Stimulated activated CD4-positive, alpha-beta T cell treated with anti-CD3 and anti-CD28 coated beads, Interleukin-12 subunit alpha, Interleukin-12 subunit beta, amount 100 ng/mL, for 48 hours (primary cell): Measurements from ENCODE around the gene KIF7.

Source experiments
- DNase-seq, 3 donors: peaks; one replicate each; pipeline ENCODE4 v3.0.0-alpha.2; 2020; ENCODE audit warnings: low read depth in 2 of 3, low spot score in 1 of 3

Gene KIF7

GRCh38 chr15:89648106-89649012 lies 6.9 kb downstream of the KIF7 start:
- no peak for DNase-seq

GRCh38 chr15:89647191-89647851 lies 7.9 kb downstream of the KIF7 start:
- DNase-seq: peak; percentile 57 to 79 (median 66)

- no peak for DNase-seq
Measured at GRCh38 chr15:89646416-89647141, 8.7 kb downstream of the KIF7 start.

GRCh38 chr15:89645680-89646079 lies 9.6 kb downstream of the KIF7 start:
- no peak for DNase-seq

GRCh38 chr15:89642106-89642505 lies 13.2 kb downstream of the KIF7 start:
- DNase-seq: no peak

- DNase-seq: no peak
Measured at GRCh38 chr15:89641053-89641452, 14.2 kb downstream of the KIF7 start.

GRCh38 chr15:89640245-89640644 lies 15.0 kb downstream of the KIF7 start:
- no peak for DNase-seq

GRCh38 chr15:89633585-89633984 lies 21.7 kb downstream of the KIF7 start:
- no peak for DNase-seq

- DNase-seq: no peak
Measured at GRCh38 chr15:89632563-89633430, 22.5 kb downstream of the KIF7 start.

GRCh38 chr15:89631902-89632264 lies 23.4 kb downstream of the KIF7 start:
- DNase-seq: no peak

- no peak for DNase-seq
Measured at GRCh38 chr15:89630974-89631901, 24.0 kb downstream of the KIF7 start.

- DNase-seq: no peak
Measured at GRCh38 chr15:89630260-89630659, 25.0 kb downstream of the KIF7 start.

- no peak for DNase-seq
Measured at GRCh38 chr15:89629829-89630228, 25.4 kb downstream of the KIF7 start.

- DNase-seq: no peak
Measured at GRCh38 chr15:89628806-89629715, 26.2 kb downstream of the KIF7 start.

GRCh38 chr15:89628301-89628700 lies 27.0 kb downstream of the KIF7 start:
- DNase-seq: no peak

GRCh38 chr15:89627256-89627970 lies 27.9 kb downstream of the KIF7 start:
- DNase-seq: no peak

- DNase-seq: no peak
Measured at GRCh38 chr15:89625716-89626115, 29.6 kb downstream of the KIF7 start.

GRCh38 chr15:89623165-89623564 lies 32.1 kb downstream of the KIF7 start:
- DNase-seq: no peak
